HEK293 (cell line): Measurements from ENCODE around the gene ACAP2.
"Not testable (repeated sequence)": the region's sequence is repeated elsewhere in the genome, so short reads cannot be mapped to it uniquely, and the experiment has no call there.

Source experiments
- CTCF ChIP-seq: fragments of 450-650 bp; formaldehyde crosslinking; IDR thresholded peaks from 2 replicates; pipeline ENCODE4 v1.5.1; 2016; ENCODE audit warnings: missing biosample characterization, missing genetic modification characterization
- YY1 ChIP-seq: fragments of 450-650 bp; formaldehyde crosslinking; IDR thresholded peaks from 2 replicates; pipeline ENCODE4 v1.5.1; 2018; ENCODE audit warnings: missing biosample characterization, missing genetic modification characterization
- ZBTB8A ChIP-seq: fragments of 450-650 bp; formaldehyde crosslinking; IDR thresholded peaks from 2 replicates; pipeline ENCODE4 v1.5.1; 2016; ENCODE audit warnings: missing biosample characterization, missing genetic modification characterization
- ZNF155 ChIP-seq: fragments of 450-650 bp; formaldehyde crosslinking; IDR thresholded peaks from 2 replicates; pipeline ENCODE4 v1.5.1; 2016; ENCODE audit warnings: missing biosample characterization, missing genetic modification characterization
- ZNF341 ChIP-seq: fragments of 450-650 bp; formaldehyde crosslinking; IDR thresholded peaks from 2 replicates; pipeline ENCODE4; 2016; ENCODE audit warnings: low read depth, missing biosample characterization, missing genetic modification characterization
- ZNF654 ChIP-seq: fragments of 450-650 bp; formaldehyde crosslinking; IDR thresholded peaks from 2 replicates; pipeline ENCODE4 v1.5.1; 2016; ENCODE audit warnings: low read depth, missing biosample characterization, missing genetic modification characterization

DNA sequence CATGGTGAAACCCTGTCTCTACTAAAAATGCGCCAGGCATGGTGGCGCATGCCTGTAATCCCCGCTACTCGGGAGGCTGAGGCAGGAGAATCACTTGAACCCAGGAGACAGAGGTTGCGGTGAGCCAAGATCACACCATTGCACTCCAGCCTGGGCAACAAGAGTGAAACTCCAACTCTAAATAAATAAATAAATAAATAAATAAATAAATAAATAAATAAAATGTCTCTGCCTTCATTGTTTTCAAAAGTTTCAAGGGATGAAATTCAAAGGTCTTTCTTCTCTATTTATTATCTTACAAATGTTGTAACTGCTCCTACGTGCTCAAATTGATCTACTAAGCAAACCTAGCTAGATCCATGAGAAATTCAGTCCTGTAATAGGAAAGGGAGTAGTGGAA, 44.4 kb downstream of the ACAP2 start:
- not testable (repeated sequence) for TF ChIP-seq ZNF155, YY1, CTCF (tag by site-specific recombination)
- TF ChIP-seq ZNF654 (tag by site-specific recombination) (peak; percentile 28), ZNF341 (tag by site-specific recombination) (peak; percentile 32; the same call in 1 of the 2 replicates), ZBTB8A (tag by site-specific recombination) (peak; percentile 85)
